Mesenchymal stem cell (in vitro differentiated cells and primary cell): Measurements from ENCODE around the gene TSR1. TPM values are rescaled to one million over a fixed set of nuclear protein-coding genes. Genes with fewer than 3 reads are reported as not detected.

Experiments used
- DNase-seq: peaks from one replicate; pipeline ENCODE4 v3.0.0-alpha.2; 2013
- H2AFZ ChIP-seq: one replicate; pipeline ENCODE4 v1.6.1; 2013; ENCODE audit warnings: low read depth, mild to moderate bottlenecking, control low read depth, inconsistent platforms, low read length, moderate library complexity
- H2AK5ac ChIP-seq: 2 replicates; pipeline ENCODE4 v1.6.1; 2013; ENCODE audit warnings: low read length, moderate library complexity, mild to moderate bottlenecking, inconsistent platforms; ENCODE audit not compliant: severe bottlenecking
- H2BK120ac ChIP-seq: one replicate; pipeline ENCODE4 v1.6.1; 2013; ENCODE audit warnings: low read depth, mild to moderate bottlenecking, inconsistent platforms, low read length, moderate library complexity
- H2BK12ac ChIP-seq, 2 experiments: one replicate each; pipeline ENCODE4 v1.6.1; 2013; ENCODE audit warnings: inconsistent platforms in 2 of 2, low read length in 2 of 2, mild to moderate bottlenecking in 2 of 2, moderate library complexity in 2 of 2, control low read depth in 1 of 2
- H2BK15ac ChIP-seq: one replicate; pipeline ENCODE4 v1.6.1; 2013; ENCODE audit warnings: mild to moderate bottlenecking, low read depth, inconsistent platforms; ENCODE audit not compliant: poor library complexity, severe bottlenecking
- H2BK5ac ChIP-seq: 2 replicates; pipeline ENCODE4 v1.6.1; 2013; ENCODE audit warnings: low read depth, mild to moderate bottlenecking, low read length, control low read depth, inconsistent platforms; ENCODE audit not compliant: poor library complexity, severe bottlenecking
- H3K14ac ChIP-seq, 2 experiments: one replicate each; pipeline ENCODE4 v1.6.1; 2013; ENCODE audit warnings: inconsistent platforms in 2 of 2, low read length in 2 of 2, control low read depth in 1 of 2, mild to moderate bottlenecking in 1 of 2, moderate library complexity in 1 of 2
- H3K18ac ChIP-seq, 2 experiments: one replicate each; pipeline ENCODE4 v1.6.1; 2013; ENCODE audit warnings: inconsistent platforms in 2 of 2, low read length in 2 of 2, control low read depth in 1 of 2, low read depth in 1 of 2, mild to moderate bottlenecking in 1 of 2
- H3K23ac ChIP-seq, 2 experiments: one replicate each; pipeline ENCODE4 v1.6.1; 2013; ENCODE audit warnings: inconsistent platforms in 2 of 2, low read length in 2 of 2, mild to moderate bottlenecking in 2 of 2, moderate library complexity in 2 of 2, control low read depth in 1 of 2
- H3K27ac ChIP-seq: 2 replicates; pipeline ENCODE4 v1.5.1; 2013; ENCODE audit warnings: mild to moderate bottlenecking, moderate library complexity, low read length, control low read depth, inconsistent platforms; ENCODE audit not compliant: poor library complexity, severe bottlenecking
- H3K27me3 ChIP-seq, 2 experiments: 2 replicates each; pipeline versions ENCODE4 v1.6.1 to v1.7.0; 2013; ENCODE audit warnings: low read length in 2 of 2, mild to moderate bottlenecking in 2 of 2, moderate library complexity in 2 of 2, control low read depth in 1 of 2, inconsistent platforms in 1 of 2; ENCODE audit not compliant: control insufficient read depth in 1 of 2, insufficient read depth in 1 of 2
- H3K36me3 ChIP-seq, 2 experiments: 2 replicates each; pipeline versions ENCODE4 v1.6.1 to v1.7.0; 2013; ENCODE audit warnings: low read length in 2 of 2, control low read depth in 1 of 2, inconsistent platforms in 1 of 2, low read depth in 1 of 2, mild to moderate bottlenecking in 1 of 2; ENCODE audit not compliant: insufficient read depth in 2 of 2, control insufficient read depth in 1 of 2
- H3K4ac ChIP-seq, 2 experiments: one replicate each; pipeline ENCODE4 v1.6.1; 2013; ENCODE audit warnings: inconsistent platforms in 2 of 2, low read length in 2 of 2, mild to moderate bottlenecking in 2 of 2, moderate library complexity in 2 of 2, control low read depth in 1 of 2, low read depth in 1 of 2
- H3K4me1 ChIP-seq: 2 replicates; pipeline ENCODE4 v1.6.1; 2013; ENCODE audit warnings: low read depth, low read length, control low read depth; ENCODE audit not compliant: control insufficient read depth, insufficient read depth
- H3K4me2 ChIP-seq: 2 replicates; pipeline ENCODE4 v1.6.1; 2013; ENCODE audit warnings: low read length, mild to moderate bottlenecking, inconsistent platforms; ENCODE audit not compliant: poor library complexity, severe bottlenecking
- H3K4me3 ChIP-seq, 2 experiments: 2 replicates each; pipeline versions ENCODE4 v1.5.1 to v1.7.0; 2013; ENCODE audit warnings: low read length in 2 of 2, mild to moderate bottlenecking in 2 of 2, control low read depth in 1 of 2, low read depth in 1 of 2; ENCODE audit not compliant: insufficient read depth in 1 of 2
- H3K79me1 ChIP-seq: replicated peaks from 2 replicates; pipeline ENCODE4 v1.6.1; 2013; ENCODE audit warnings: mild to moderate bottlenecking, control low read depth, low read length, inconsistent platforms; ENCODE audit not compliant: poor library complexity, severe bottlenecking
- H3K9ac ChIP-seq: 2 replicates; pipeline ENCODE4 v1.7.0; 2013; ENCODE audit warnings: mild to moderate bottlenecking, low read length, moderate library complexity
- H3K9me3 ChIP-seq: 2 replicates; pipeline ENCODE4 v1.7.0; 2013; ENCODE audit warnings: mild to moderate bottlenecking, low read length; ENCODE audit not compliant: control insufficient read depth
- H4K8ac ChIP-seq: one replicate; pipeline ENCODE4 v1.6.1; 2013; ENCODE audit warnings: inconsistent platforms, mild to moderate bottlenecking, low read length, moderate library complexity
- H4K91ac ChIP-seq: one replicate; pipeline ENCODE4 v1.6.1; 2013; ENCODE audit warnings: mild to moderate bottlenecking, low read length, inconsistent platforms
- WGBS: methylation state at CpG from one replicate; pipeline ENCODE4 v1.1.7; 2013; ENCODE audit warnings: mixed read lengths; 5-methylcytosine and 5-hydroxymethylcytosine counted together
- small RNA-seq: library from polyadenylated mRNA; stranded (forward); fragments of <200 nt; extraction: miRNeasy Mini kit (QIAGEN cat#:217004); gene quantifications from one replicate; pipeline ENCODE3, GENCODE V24; 2013; ENCODE audit warnings: low read depth

Gene TSR1

GRCh38 chr17:2274414-2274813 lies 61.8 kb downstream of the TSR1 start:
- Histone ChIP-seq H3K9me3 (no peaks in the 10 kb centered on the region), H3K23ac (no peak overlapping the region), H2BK5ac (no peak overlapping the region), H3K18ac (no peak overlapping the region), H3K4me1 (no peaks in the 10 kb centered on the region), H2AK5ac (no peak overlapping the region), H2AFZ (no peak overlapping the region), H2BK120ac (no peak overlapping the region), H3K27me3 (no peaks in the 10 kb centered on the region), H3K4me3 (no peak overlapping the region), H3K9ac (no peak overlapping the region), H4K91ac (no peak overlapping the region), H3K36me3 (peaks cover 25 to 73% of the 10 kb centered on the region in 2 experiments), H3K79me1 (peaks cover 16% of the 10 kb centered on the region), H3K27ac (no peak overlapping the region), H3K4me2 (no peak overlapping the region), H4K8ac (no peak overlapping the region), H2BK12ac (no peak overlapping the region), H3K14ac (no peak overlapping the region), H2BK15ac (no peak overlapping the region), H3K4ac (no peak overlapping the region)
- DNase-seq: no peak
- 91% methylated on average over 1 of the region's 2 CpGs for WGBS

Small RNA genes within 50 kb of the gene (small RNA-seq; reads per million reads assigned to genes)
- gene AC006435.3 (not detected), gene SNORD91A (363 reads per million, percentile 95 among the genes with 10 or more reads in this experiment), gene SNORD91B (93.8 reads per million, percentile 92 among the genes with 10 or more reads in this experiment)
